RWPE2 (cell line): ENCODE measurements around the gene EFNA3.
A peak's percentile ranks its signal among the peaks of the same experiment; 100 is the strongest.

Source experiments
- ATAC-seq: fragments of 200-7000 bp; cut with Tn5 transposase; 3 replicates; pipeline ENCODE4 v1.9.1; 2021; ENCODE audit warnings: low read depth
- DNase-seq: peaks from one replicate; pipeline ENCODE4 v3.0.0-alpha.2; 2020; ENCODE audit warnings: low spot score
- H3K27ac ChIP-seq: fragments of 450-650 bp; 2 replicates; pipeline ENCODE4 v1.5.1; 2017; ENCODE audit warnings: mild to moderate bottlenecking; ENCODE audit not compliant: poor library complexity, severe bottlenecking
- H3K27me3 ChIP-seq: fragments of 250-450 bp; sonication (Bioruptor Pico); 2 replicates; pipeline ENCODE4 v1.5.1; 2021; ENCODE audit warnings: mild to moderate bottlenecking, moderate library complexity; ENCODE audit not compliant: insufficient read depth, poor library complexity, severe bottlenecking
- H3K36me3 ChIP-seq: fragments of 250-450 bp; sonication (Bioruptor Pico); 2 replicates; pipeline ENCODE4 v1.5.1; 2020; ENCODE audit warnings: low read depth, mild to moderate bottlenecking, moderate library complexity
- H3K4me1 ChIP-seq: fragments of 250-450 bp; sonication (Bioruptor Pico); 2 replicates; pipeline ENCODE4 v1.5.1; 2021; ENCODE audit warnings: mild to moderate bottlenecking, moderate library complexity; ENCODE audit not compliant: insufficient read depth, poor library complexity, severe bottlenecking
- H3K4me3 ChIP-seq: fragments of 250-450 bp; sonication (Bioruptor Pico); 2 replicates; pipeline ENCODE4 v1.5.1; 2021; ENCODE audit warnings: mild to moderate bottlenecking, moderate library complexity; ENCODE audit not compliant: severe bottlenecking
- H3K9me3 ChIP-seq: fragments of 250-450 bp; sonication (Bioruptor Pico); 2 replicates; pipeline ENCODE4 v1.5.1; 2021; ENCODE audit warnings: mild to moderate bottlenecking, moderate library complexity; ENCODE audit not compliant: severe bottlenecking
- CTCF ChIP-seq: fragments of 450-650 bp; IDR thresholded peaks from one replicate; pipeline ENCODE4 v1.5.1; 2017; ENCODE audit warnings: mild to moderate bottlenecking, moderate library complexity; ENCODE audit not compliant: poor library complexity, severe bottlenecking

The EFNA3 gene

GRCh38 chr1:155126556-155127104 is 48.0 kb downstream of the EFNA3 start:
- Histone ChIP-seq H3K36me3 (peaks cover 13% of the 10 kb centered on the region), H3K27me3 (no peaks in the 10 kb centered on the region), H3K4me1 (peaks cover 49% of the 10 kb centered on the region), H3K27ac (peak overlapping the region; percentile 91), H3K4me3 (peak overlapping the region; percentile 64), H3K9me3 (no peaks in the 10 kb centered on the region)
- DNase-seq, result peak; percentile 72
- no peak for TF ChIP-seq CTCF
- peak; percentile 3; the same call in 1 of the 3 replicates for ATAC-seq

- H3K4me3 ChIP-seq, result peak within 1 kb of the TSS; percentile 64
- peaks cover 51% of the 10 kb centered on the region for H3K4me1 ChIP-seq
- no peaks in the 10 kb centered on the region for H3K9me3 ChIP-seq
- ATAC-seq (peak; percentile 32), DNase-seq (peak; percentile 81)
- peaks cover 19% of the 10 kb centered on the region for H3K36me3 ChIP-seq
- H3K27ac ChIP-seq, result peak within 1 kb of the TSS; percentile 91
- no peaks in the 10 kb centered on the region for H3K27me3 ChIP-seq
- no peak for TF ChIP-seq CTCF
These were observed 48.7 kb downstream of the EFNA3 start, which contains the start of gene EFNA1 for GRCh38 chr1:155127105-155127966. Gene EFNA1, plus strand, starts transcription at chr1:155127876. Its CDS starts 102 bp downstream, at chr1:155127978.

- Histone ChIP-seq H3K27ac (peak overlapping the region; percentile 91), H3K4me3 (peak overlapping the region; percentile 64), H3K9me3 (no peaks in the 10 kb centered on the region), H3K36me3 (peaks cover 27% of the 10 kb centered on the region), H3K4me1 (peaks cover 51% of the 10 kb centered on the region), H3K27me3 (no peaks in the 10 kb centered on the region)
- DNase-seq (no peak), ATAC-seq (no peak; the same call in 2 of the 3 replicates)
- TF ChIP-seq CTCF, result no peak
These were observed 49.5 kb downstream of the EFNA3 start for GRCh38 chr1:155127967-155128754.

- Histone ChIP-seq H3K4me1 (peaks cover 45% of the 10 kb centered on the region), H3K9me3 (no peaks in the 10 kb centered on the region), H3K36me3 (peaks cover 35% of the 10 kb centered on the region), H3K4me3 (peak overlapping the region; percentile 64), H3K27me3 (no peaks in the 10 kb centered on the region), H3K27ac (peak overlapping the region; percentile 91)
- no peak for TF ChIP-seq CTCF
- DNase-seq (no peak), ATAC-seq (no peak)
These were observed 50.3 kb downstream of the EFNA3 start for GRCh38 chr1:155128755-155129473.
